Fibroblast of mammary gland (primary cell): Measurements from ENCODE around the gene DROSHA.

ENCODE experiments used
- DNase-seq: peaks from one replicate; pipeline ENCODE4 v3.0.0-alpha.2; 2010; ENCODE audit warnings: low read depth
- H3K4me3 ChIP-seq: 2 replicates; pipeline ENCODE4 v1.5.1; 2011; ENCODE audit warnings: low read depth, mild to moderate bottlenecking, low read length, moderate library complexity; ENCODE audit not compliant: control insufficient read depth
- CTCF ChIP-seq: conservative IDR thresholded peaks from 2 replicates; pipeline ENCODE4 v1.5.1; 2011; ENCODE audit warnings: low read depth, low read length, inconsistent platforms; ENCODE audit not compliant: control insufficient read depth, insufficient read depth

The DROSHA gene

GRCh38 chr5:31434898-31435297 is 97.0 kb downstream of the DROSHA start:
- H3K4me3 ChIP-seq, result no peak overlapping the region
- TF ChIP-seq CTCF, result no peak
- no peak for DNase-seq

- no peak for DNase-seq
- TF ChIP-seq CTCF, result no peak
Measured at GRCh38 chr5:31433229-31433628, 98.7 kb downstream of the DROSHA start.

GRCh38 chr5:31427724-31428309 is 104.1 kb downstream of the DROSHA start:
- no peak for DNase-seq
- no peak for TF ChIP-seq CTCF

More at GRCh38 chr5:31433229-31433628, 98.7 kb downstream of the DROSHA start:
- no peak overlapping the region for H3K4me3 ChIP-seq

GRCh38 chr5:31427013-31427723 is 104.7 kb downstream of the DROSHA start:
- TF ChIP-seq CTCF, result no peak
- no peak overlapping the region for H3K4me3 ChIP-seq
- DNase-seq, result no peak

More at GRCh38 chr5:31427724-31428309, 104.1 kb downstream of the DROSHA start:
- no peak overlapping the region for H3K4me3 ChIP-seq

GRCh38 chr5:31421806-31422586 is 109.9 kb downstream of the DROSHA start:
- peak; percentile 17 for DNase-seq
- TF ChIP-seq CTCF, result no peak

GRCh38 chr5:31417512-31417911 is 114.4 kb downstream of the DROSHA start:
- DNase-seq, result no peak
- TF ChIP-seq CTCF, result no peak
- no peak overlapping the region for H3K4me3 ChIP-seq

More at GRCh38 chr5:31421806-31422586, 109.9 kb downstream of the DROSHA start:
- H3K4me3 ChIP-seq, result no peak overlapping the region
